ENCODE measurements around the gene NKX6-2.

Gene NKX6-2

DNA sequence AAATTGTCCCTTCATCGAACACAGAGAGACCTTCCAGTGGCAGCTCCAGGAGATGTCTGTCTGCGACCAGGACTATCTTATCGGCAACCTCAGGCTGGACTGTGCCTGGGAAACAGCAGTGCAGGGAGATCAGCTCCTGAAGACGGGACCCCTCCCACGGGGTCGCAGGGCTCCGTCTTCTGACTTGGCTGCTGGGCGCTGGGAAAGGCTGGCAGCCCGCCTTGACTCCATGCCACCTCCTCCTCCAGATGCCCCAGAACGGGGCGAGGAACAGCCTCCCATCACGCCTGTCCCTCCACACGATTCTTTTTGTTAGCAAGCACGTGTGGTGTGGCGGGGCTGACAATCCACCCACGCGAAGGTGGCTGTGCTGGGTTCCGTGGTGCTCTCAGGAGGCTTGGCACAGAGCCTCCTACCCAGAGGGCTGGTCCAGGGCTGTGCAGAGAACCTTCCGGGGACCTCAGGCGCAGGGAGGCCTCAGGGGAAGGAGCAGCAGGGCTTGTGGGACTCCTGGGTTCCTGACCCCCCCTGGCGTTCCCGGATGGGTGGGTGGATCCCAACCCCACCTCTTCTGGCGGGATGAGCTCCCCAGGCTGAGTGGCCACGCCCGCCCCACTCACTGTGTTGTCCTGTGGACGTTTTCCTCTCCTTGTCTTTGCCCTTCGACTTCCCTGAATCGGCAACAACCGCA lies 47.6 kb upstream of the NKX6-2 start:
- H2AFZ ChIP-seq (ENCODE audit: low read length), result no peak overlapping the region
- no peak overlapping the region for H3K9ac ChIP-seq (ENCODE audit: low read length)
- no peaks in the 10 kb centered on the region for H3K9me3 ChIP-seq (ENCODE audit: low read length)
- H3K27ac ChIP-seq (ENCODE audit: low read depth, low read length, poor library complexity, severe bottlenecking), result no peak overlapping the region
- no peaks in the 10 kb centered on the region for H3K79me2 ChIP-seq (ENCODE audit: insufficient read depth, low read length)
- H3K4me3 ChIP-seq (ENCODE audit: low read depth, low read length, poor library complexity, severe bottlenecking), result no peak overlapping the region
- H4K20me1 ChIP-seq (ENCODE audit: insufficient read depth, low read length), result no peaks in the 10 kb centered on the region
- no peaks in the 10 kb centered on the region for H3F3A ChIP-seq (ENCODE audit: insufficient read depth, low read length)
- TF ChIP-seq, protein P1, sequence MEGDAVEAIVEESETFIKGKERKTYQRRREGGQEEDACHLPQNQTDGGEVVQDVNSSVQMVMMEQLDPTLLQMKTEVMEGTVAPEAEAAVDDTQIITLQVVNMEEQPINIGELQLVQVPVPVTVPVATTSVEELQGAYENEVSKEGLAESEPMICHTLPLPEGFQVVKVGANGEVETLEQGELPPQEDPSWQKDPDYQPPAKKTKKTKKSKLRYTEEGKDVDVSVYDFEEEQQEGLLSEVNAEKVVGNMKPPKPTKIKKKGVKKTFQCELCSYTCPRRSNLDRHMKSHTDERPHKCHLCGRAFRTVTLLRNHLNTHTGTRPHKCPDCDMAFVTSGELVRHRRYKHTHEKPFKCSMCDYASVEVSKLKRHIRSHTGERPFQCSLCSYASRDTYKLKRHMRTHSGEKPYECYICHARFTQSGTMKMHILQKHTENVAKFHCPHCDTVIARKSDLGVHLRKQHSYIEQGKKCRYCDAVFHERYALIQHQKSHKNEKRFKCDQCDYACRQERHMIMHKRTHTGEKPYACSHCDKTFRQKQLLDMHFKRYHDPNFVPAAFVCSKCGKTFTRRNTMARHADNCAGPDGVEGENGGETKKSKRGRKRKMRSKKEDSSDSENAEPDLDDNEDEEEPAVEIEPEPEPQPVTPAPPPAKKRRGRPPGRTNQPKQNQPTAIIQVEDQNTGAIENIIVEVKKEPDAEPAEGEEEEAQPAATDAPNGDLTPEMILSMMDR (IDR thresholded peaks at IDR 0.05; ENCODE audit: low read length), result no peak
- TF ChIP-seq EZH2 (IDR thresholded peaks at IDR 0.05; ENCODE audit: borderline replicate concordance, low read length), result no peak
- no peaks in the 10 kb centered on the region for H3K27me3 ChIP-seq (ENCODE audit: insufficient read depth, low read length)
- H3K9me2 ChIP-seq (ENCODE audit: low read depth, low read length), result no peaks in the 10 kb centered on the region
- no peaks in the 10 kb centered on the region for H3K36me3 ChIP-seq (ENCODE audit: insufficient read depth, low read length)
- no peaks in the 10 kb centered on the region for H3K4me1 ChIP-seq (ENCODE audit: insufficient read depth, low read length, severe bottlenecking)
- no peak overlapping the region for H3K4me2 ChIP-seq (ENCODE audit: low read length)

- Histone ChIP-seq H3K27me3 (ENCODE audit: insufficient read depth, low read length) (no peaks in the 10 kb centered on the region), H3F3A (ENCODE audit: insufficient read depth, low read length) (no peaks in the 10 kb centered on the region), H3K4me2 (ENCODE audit: low read length) (no peak overlapping the region), H3K9me3 (ENCODE audit: low read length) (no peaks in the 10 kb centered on the region), H3K36me3 (ENCODE audit: insufficient read depth, low read length) (no peaks in the 10 kb centered on the region), H3K9ac (ENCODE audit: low read length) (no peak overlapping the region), H3K4me1 (ENCODE audit: insufficient read depth, low read length, severe bottlenecking) (no peaks in the 10 kb centered on the region), H3K9me2 (ENCODE audit: low read depth, low read length) (no peaks in the 10 kb centered on the region), H3K27ac (ENCODE audit: low read depth, low read length, poor library complexity, severe bottlenecking) (no peak overlapping the region), H3K79me2 (ENCODE audit: insufficient read depth, low read length) (no peaks in the 10 kb centered on the region), H3K4me3 (ENCODE audit: low read depth, low read length, poor library complexity, severe bottlenecking) (no peak overlapping the region), H4K20me1 (ENCODE audit: insufficient read depth, low read length) (no peaks in the 10 kb centered on the region), H2AFZ (ENCODE audit: low read length) (no peak overlapping the region)
- TF ChIP-seq, protein P1 (IDR thresholded peaks at IDR 0.05; ENCODE audit: low read length), result no peak
- TF ChIP-seq EZH2 (IDR thresholded peaks at IDR 0.05; ENCODE audit: borderline replicate concordance, low read length), result no peak
These were observed 46.4 kb upstream of the NKX6-2 start for GRCh38 chr10:132832186-132832969.

- Histone ChIP-seq H3K27me3 (ENCODE audit: insufficient read depth, low read length) (no peaks in the 10 kb centered on the region), H2AFZ (ENCODE audit: low read length) (no peak overlapping the region), H4K20me1 (ENCODE audit: insufficient read depth, low read length) (no peaks in the 10 kb centered on the region), H3K9me2 (ENCODE audit: low read depth, low read length) (no peaks in the 10 kb centered on the region), H3K9ac (ENCODE audit: low read length) (no peak overlapping the region), H3K79me2 (ENCODE audit: insufficient read depth, low read length) (no peaks in the 10 kb centered on the region), H3K4me2 (ENCODE audit: low read length) (no peak overlapping the region), H3K27ac (ENCODE audit: low read depth, low read length, poor library complexity, severe bottlenecking) (no peak overlapping the region), H3K4me3 (ENCODE audit: low read depth, low read length, poor library complexity, severe bottlenecking) (no peak overlapping the region), H3K9me3 (ENCODE audit: low read length) (no peaks in the 10 kb centered on the region), H3K4me1 (ENCODE audit: insufficient read depth, low read length, severe bottlenecking) (no peaks in the 10 kb centered on the region), H3K36me3 (ENCODE audit: insufficient read depth, low read length) (no peaks in the 10 kb centered on the region), H3F3A (ENCODE audit: insufficient read depth, low read length) (no peaks in the 10 kb centered on the region)
- no peak for TF ChIP-seq EZH2 (IDR thresholded peaks at IDR 0.05; ENCODE audit: borderline replicate concordance, low read length)
- TF ChIP-seq, protein P1 (IDR thresholded peaks at IDR 0.05; ENCODE audit: low read length), result no peak
These were observed 43.5 kb upstream of the NKX6-2 start for GRCh38 chr10:132829403-132829802.
